Calu3 (cell line): ENCODE measurements around the gene DYNC1H1. TPM values are rescaled to one million over a fixed set of nuclear protein-coding genes. Genes with fewer than 3 reads are reported as not detected.
A peak's percentile ranks its signal among the peaks of the same experiment; 100 is the strongest.

Experiments
- BruUV-seq: library from RNA; stranded (reverse); fragments of 400-500 nt; replicated peaks from 2 replicates; lab custom pipeline; 2021; lab: Mats Ljungman, UMichigan
- CTCF ChIA-PET: fragments of 300-600 bp; sonication (Branson Sonifier 250); formaldehyde crosslinking; loops from one replicate; lab custom pipeline; 2022; ENCODE audit warnings: antibody characterized with exemption; lab: Charles Lee
- DNase-seq: peaks from one replicate; pipeline ENCODE4 v3.0.0; 2022
- H3K27ac Mint-ChIP-seq: one replicate; pipeline ENCODE4 v1.8.0; 2022; ENCODE audit warnings: mixed read lengths; ENCODE audit not compliant: unreplicated experiment
- H3K27me3 Mint-ChIP-seq: one replicate; pipeline ENCODE4 v1.8.0; 2022; ENCODE audit warnings: mixed read lengths; ENCODE audit not compliant: unreplicated experiment
- H3K36me3 Mint-ChIP-seq: one replicate; pipeline ENCODE4 v1.8.0; 2022; ENCODE audit warnings: mild to moderate bottlenecking, moderate library complexity, mixed read lengths; ENCODE audit not compliant: insufficient read depth, unreplicated experiment
- H3K4me1 Mint-ChIP-seq: one replicate; pipeline ENCODE4 v1.8.0; 2022; ENCODE audit warnings: mild to moderate bottlenecking, low read depth, mixed read lengths; ENCODE audit not compliant: unreplicated experiment
- H3K4me3 Mint-ChIP-seq: one replicate; pipeline ENCODE4 v1.8.0; 2022; ENCODE audit warnings: mild to moderate bottlenecking, low read depth, moderate library complexity, mixed read lengths; ENCODE audit not compliant: unreplicated experiment
- H3K9me3 Mint-ChIP-seq: one replicate; pipeline ENCODE4 v1.8.0; 2022; ENCODE audit warnings: low read depth, mixed read lengths; ENCODE audit not compliant: unreplicated experiment
- intact Hi-C: fragments of 100-400 bp; cut with micrococcal nuclease; formaldehyde crosslinking; loops from one replicate; pipeline ENCODE4 v1.10.0; 2022; ENCODE audit not compliant: unreplicated experiment
- total RNA-seq: library from RNA; stranded (reverse); gene quantifications from 2 replicates; pipeline ENCODE4 v1.2.3, GENCODE V29; 2022
- TF ChIP-seq, protein P1 (sequence below): fragments of 200-600 bp; IDR thresholded peaks from one replicate; pipeline ENCODE4 v1.8.0; 2022; ENCODE audit warnings: antibody characterized with exemption; ENCODE audit not compliant: unreplicated experiment

The DYNC1H1 gene
- total RNA-seq, 1 experiment from 2014 or later, result 529 TPM

DNA sequence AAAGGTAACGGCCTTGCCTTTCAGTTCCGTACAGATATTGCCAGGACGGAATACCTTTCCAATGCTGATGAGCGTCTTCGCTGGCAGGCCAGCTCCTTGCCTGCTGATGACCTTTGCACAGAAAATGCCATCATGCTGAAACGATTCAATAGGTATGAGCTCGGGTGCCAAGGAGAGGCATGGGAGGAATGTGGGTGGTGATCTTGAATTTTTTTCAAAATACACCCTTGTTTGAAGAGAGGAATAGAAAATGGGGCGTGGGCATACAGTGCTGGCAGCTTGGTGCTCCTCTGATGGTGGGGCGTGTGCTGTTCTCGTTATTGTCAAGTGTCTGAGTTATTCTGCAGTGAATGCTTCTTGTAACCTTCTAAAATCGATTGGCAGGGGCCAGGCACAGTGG, 69.9 kb downstream of the DYNC1H1 start:
- intact Hi-C loops, result no loop called here
- Mint-ChIP-seq H3K9me3 (no peaks in the 10 kb centered on the region), H3K4me1 (peaks cover 11% of the 10 kb centered on the region), H3K4me3 (no peak overlapping the region), H3K27me3 (no peaks in the 10 kb centered on the region), H3K27ac (peak overlapping the region; percentile 83), H3K36me3 (peaks cover 55% of the 10 kb centered on the region)
- TF ChIP-seq, protein P1, sequence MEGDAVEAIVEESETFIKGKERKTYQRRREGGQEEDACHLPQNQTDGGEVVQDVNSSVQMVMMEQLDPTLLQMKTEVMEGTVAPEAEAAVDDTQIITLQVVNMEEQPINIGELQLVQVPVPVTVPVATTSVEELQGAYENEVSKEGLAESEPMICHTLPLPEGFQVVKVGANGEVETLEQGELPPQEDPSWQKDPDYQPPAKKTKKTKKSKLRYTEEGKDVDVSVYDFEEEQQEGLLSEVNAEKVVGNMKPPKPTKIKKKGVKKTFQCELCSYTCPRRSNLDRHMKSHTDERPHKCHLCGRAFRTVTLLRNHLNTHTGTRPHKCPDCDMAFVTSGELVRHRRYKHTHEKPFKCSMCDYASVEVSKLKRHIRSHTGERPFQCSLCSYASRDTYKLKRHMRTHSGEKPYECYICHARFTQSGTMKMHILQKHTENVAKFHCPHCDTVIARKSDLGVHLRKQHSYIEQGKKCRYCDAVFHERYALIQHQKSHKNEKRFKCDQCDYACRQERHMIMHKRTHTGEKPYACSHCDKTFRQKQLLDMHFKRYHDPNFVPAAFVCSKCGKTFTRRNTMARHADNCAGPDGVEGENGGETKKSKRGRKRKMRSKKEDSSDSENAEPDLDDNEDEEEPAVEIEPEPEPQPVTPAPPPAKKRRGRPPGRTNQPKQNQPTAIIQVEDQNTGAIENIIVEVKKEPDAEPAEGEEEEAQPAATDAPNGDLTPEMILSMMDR, result no peak
- CTCF ChIA-PET, result interaction anchor here (0.8 kb wide), 1 partner anchor 33 kb away, joined by 9 read pairs; no protein-coding TSS in a partner anchor
- peak; percentile 8 for DNase-seq
- no TSS peak for BruUV-seq

DNA sequence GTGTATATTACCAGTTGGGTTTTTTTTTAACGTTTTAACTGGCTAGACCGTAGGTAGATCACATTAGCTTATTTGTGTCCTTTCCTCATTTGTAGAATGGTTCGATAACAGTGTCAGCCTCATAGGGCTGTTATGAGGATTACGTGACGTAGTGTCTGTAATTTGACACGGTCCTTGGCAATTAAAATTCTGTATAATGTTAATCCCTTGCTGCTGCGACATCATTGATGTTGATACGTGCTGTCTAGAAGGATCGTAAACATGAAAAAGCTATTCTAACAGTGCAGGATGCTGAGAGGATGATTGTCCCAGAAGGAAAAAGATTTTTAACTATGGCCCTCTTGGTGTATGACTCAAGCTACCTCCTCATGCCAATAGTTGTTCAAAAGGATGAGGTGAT, 71.5 kb downstream of the DYNC1H1 start:
- peaks cover 11% of the 10 kb centered on the region for H3K4me1 Mint-ChIP-seq

DNA sequence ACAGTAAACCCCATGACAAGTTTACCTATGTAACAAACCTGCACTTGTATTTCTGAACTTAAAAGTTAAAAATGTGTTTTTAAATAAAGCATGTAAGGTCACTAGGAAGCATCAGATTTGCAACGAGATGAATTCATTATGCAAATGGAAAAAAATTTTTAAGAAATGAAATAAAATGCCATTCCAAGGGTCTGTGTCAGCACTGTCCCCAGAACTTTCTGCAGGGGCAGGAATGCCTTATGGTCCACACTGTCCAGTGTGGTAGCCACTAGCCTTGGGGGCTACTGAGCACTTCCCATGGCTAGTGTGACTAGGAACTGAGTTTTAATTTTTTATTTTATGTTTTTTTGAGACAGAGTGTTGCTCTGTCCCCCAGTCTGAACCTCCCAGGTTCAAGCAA, 73.3 kb downstream of the DYNC1H1 start:
- DNase-seq, result no peak
- no TSS peak for BruUV-seq
- Mint-ChIP-seq H3K9me3 (no peaks in the 10 kb centered on the region), H3K4me3 (no peak overlapping the region), H3K27me3 (no peaks in the 10 kb centered on the region), H3K27ac (no peak overlapping the region), H3K4me1 (peaks cover 11% of the 10 kb centered on the region), H3K36me3 (peaks cover 74% of the 10 kb centered on the region)
- CTCF ChIA-PET, result no interaction called here
- TF ChIP-seq, protein P1, result no peak
- intact Hi-C loops, result no loop called here

More for the DNA sequence above, 71.5 kb downstream of the DYNC1H1 start:
- CTCF ChIA-PET, result no interaction called here
- no peak overlapping the region for H3K27ac Mint-ChIP-seq
- no peaks in the 10 kb centered on the region for H3K9me3 Mint-ChIP-seq
- no peaks in the 10 kb centered on the region for H3K27me3 Mint-ChIP-seq
- peaks cover 66% of the 10 kb centered on the region for H3K36me3 Mint-ChIP-seq
- no peak overlapping the region for H3K4me3 Mint-ChIP-seq
- no TSS peak for BruUV-seq
- TF ChIP-seq, protein P1, result no peak
- intact Hi-C loops, result no loop called here
- no peak for DNase-seq

DNA sequence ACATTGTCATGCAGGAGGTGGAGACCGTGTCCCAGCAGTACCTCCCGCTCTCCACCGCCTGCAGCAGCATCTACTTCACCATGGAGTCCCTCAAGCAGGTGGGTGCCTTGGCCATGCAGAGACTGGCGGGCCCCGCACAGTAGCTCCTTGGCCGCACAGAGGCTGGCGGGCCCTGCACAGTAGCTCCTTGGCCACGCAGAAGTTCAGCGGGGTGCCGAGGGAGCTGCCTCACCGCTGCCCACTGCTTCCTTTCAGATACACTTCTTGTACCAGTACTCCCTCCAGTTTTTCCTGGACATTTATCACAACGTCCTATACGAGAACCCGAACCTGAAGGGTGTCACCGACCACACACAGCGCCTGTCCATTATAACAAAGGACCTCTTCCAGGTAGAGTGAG, 74.8 kb downstream of the DYNC1H1 start:
- H3K36me3 Mint-ChIP-seq, result peaks cover 73% of the 10 kb centered on the region
- no peaks in the 10 kb centered on the region for H3K9me3 Mint-ChIP-seq
- no peak overlapping the region for H3K4me3 Mint-ChIP-seq
- peaks cover 5% of the 10 kb centered on the region for H3K4me1 Mint-ChIP-seq
- no peak overlapping the region for H3K27ac Mint-ChIP-seq
- CTCF ChIA-PET, result no interaction called here
- intact Hi-C loops, result no loop called here
- no peak for DNase-seq
- no peaks in the 10 kb centered on the region for H3K27me3 Mint-ChIP-seq
- BruUV-seq, result no TSS peak
- TF ChIP-seq, protein P1, result no peak
